Stimulated activated CD4-positive, alpha-beta T cell treated with anti-CD3 and anti-CD28 coated beads, Interleukin-4, amount 100 ng/mL, for 4 hours (primary cell): ENCODE measurements around the gene TAMM41.
"Not testable (repeated sequence)": the region's sequence is repeated elsewhere in the genome, so short reads cannot be mapped to it uniquely, and the experiment has no call there.

Experiments
- DNase-seq, 2 experiments: peaks; one replicate each; pipeline ENCODE4 v3.0.0-alpha.2; 2020

Gene TAMM41

GRCh38 chr3:11846281-11847266, at the start of gene TAMM41:
Gene TAMM41, minus strand, starts transcription at chr3:11846885. Its CDS starts 249 bp downstream, at chr3:11846636.
- DNase-seq: peak; percentile 85 to 93

- DNase-seq: no peak
Observed at GRCh38 chr3:11878837-11879236, 32.2 kb upstream of the TAMM41 start.

- DNase-seq: not testable (repeated sequence)
Observed at GRCh38 chr3:11874707-11875106, 28.0 kb upstream of the TAMM41 start.

GRCh38 chr3:11863739-11864138, 17.1 kb upstream of the TAMM41 start:
- not testable (repeated sequence) for DNase-seq

GRCh38 chr3:11862584-11862983, 15.9 kb upstream of the TAMM41 start:
- DNase-seq: not testable (repeated sequence)

GRCh38 chr3:11862145-11862544, 15.5 kb upstream of the TAMM41 start:
- not testable (repeated sequence) for DNase-seq

GRCh38 chr3:11860213-11860612, 13.5 kb upstream of the TAMM41 start:
- not testable (repeated sequence) for DNase-seq

- no peak for DNase-seq
Observed at GRCh38 chr3:11853450-11853849, 6.8 kb upstream of the TAMM41 start.

GRCh38 chr3:11850003-11850402, 3.3 kb upstream of the TAMM41 start:
- DNase-seq: no peak

GRCh38 chr3:11847607-11848006, 922 bp upstream of the TAMM41 start:
- DNase-seq: peak in 1 of 2 experiments; percentile 12

- no peak for DNase-seq
Observed at GRCh38 chr3:11845651-11846050, 1.0 kb downstream of the TAMM41 start.

- no peak for DNase-seq
Observed at GRCh38 chr3:11844891-11845290, 1.8 kb downstream of the TAMM41 start.

GRCh38 chr3:11835028-11835639, 11.6 kb downstream of the TAMM41 start:
- no peak for DNase-seq

GRCh38 chr3:11832981-11833905, 13.4 kb downstream of the TAMM41 start:
- DNase-seq: no peak

- DNase-seq: no peak
Observed at GRCh38 chr3:11829416-11829815, 17.3 kb downstream of the TAMM41 start.

GRCh38 chr3:11826628-11827265, 19.9 kb downstream of the TAMM41 start:
- DNase-seq: no peak

- no peak for DNase-seq
Observed at GRCh38 chr3:11825301-11825700, 21.4 kb downstream of the TAMM41 start.

GRCh38 chr3:11820531-11821041, 26.1 kb downstream of the TAMM41 start:
- DNase-seq: no peak

GRCh38 chr3:11819146-11819689, 27.5 kb downstream of the TAMM41 start:
- no peak for DNase-seq

GRCh38 chr3:11818033-11818432, 28.7 kb downstream of the TAMM41 start:
- no peak for DNase-seq

GRCh38 chr3:11815111-11815510, 31.6 kb downstream of the TAMM41 start:
- DNase-seq: no peak

GRCh38 chr3:11814663-11815062, 32.0 kb downstream of the TAMM41 start:
- no peak for DNase-seq
